HFFc6 (cell line): ENCODE results near the gene MESP2. TPM values are rescaled to one million over a fixed set of nuclear protein-coding genes. Genes with fewer than 3 reads are reported as not detected.

Experiments used
- DNase-seq: peaks from one replicate; pipeline ENCODE4 v3.0.0-alpha.2; 2018
- H3K27ac Mint-ChIP-seq: 2 replicates; pipeline ENCODE4 v1.8.0; 2020; ENCODE audit warnings: mild to moderate bottlenecking, mixed read lengths
- H3K27me3 Mint-ChIP-seq: 2 replicates; pipeline ENCODE4 v1.8.0; 2021; ENCODE audit warnings: mild to moderate bottlenecking, moderate library complexity, mixed read lengths; ENCODE audit not compliant: insufficient read depth
- H3K36me3 Mint-ChIP-seq: 2 replicates; pipeline ENCODE4 v1.8.0; 2021; ENCODE audit warnings: low read depth, mixed read lengths
- H3K4me1 Mint-ChIP-seq: 2 replicates; pipeline ENCODE4 v1.8.0; 2020; ENCODE audit warnings: low read depth, mixed read lengths
- H3K4me3 Mint-ChIP-seq: 2 replicates; pipeline ENCODE4 v1.8.0; 2020; ENCODE audit warnings: mild to moderate bottlenecking, moderate library complexity, mixed read lengths
- H3K9me3 Mint-ChIP-seq: 2 replicates; pipeline ENCODE4 v1.8.0; 2020; ENCODE audit warnings: mild to moderate bottlenecking, mixed read lengths
- CTCF ChIP-seq: fragments of 200-600 bp; sonication (generic); IDR thresholded peaks from 2 replicates; pipeline ENCODE4 v1.5.0; 2021; ENCODE audit warnings: antibody characterized with exemption, mild to moderate bottlenecking
- total RNA-seq, 6 experiments: library from RNA; stranded (reverse); fragmentation: NEBNext Ultra II Directional; extraction: Animal tissue kit (Norgen Biotek cat#: 25700); gene quantifications; 2 replicates in 1 of 6; 3 replicates in 5 of 6; pipeline ENCODE4 v1.2.3, GENCODE V29; 2021

The MESP2 gene
- total RNA-seq, 6 experiments from 2014 or later = 0.19 to 0.26 (median 0.21) TPM; not detected in 3

GRCh38 chr15:89790661-89791060, 14.5 kb downstream of the MESP2 start:
- Mint-ChIP-seq H3K27ac (no peak overlapping the region; the same call in 1 of the 2 replicates), H3K4me3 (no peak overlapping the region), H3K36me3 (peaks cover 54% of the 10 kb centered on the region), H3K9me3 (no peaks in the 10 kb centered on the region), H3K27me3 (peaks cover 2% of the 10 kb centered on the region), H3K4me1 (peaks cover 30% of the 10 kb centered on the region)
- TF ChIP-seq CTCF = no peak
- DNase-seq = no peak

GRCh38 chr15:89792106-89792805, 16.1 kb downstream of the MESP2 start:
- TF ChIP-seq CTCF = no peak
- H3K9me3 Mint-ChIP-seq = no peaks in the 10 kb centered on the region
- no peak overlapping the region for H3K27ac Mint-ChIP-seq
- H3K27me3 Mint-ChIP-seq = peaks cover 2% of the 10 kb centered on the region
- no peak overlapping the region for H3K4me3 Mint-ChIP-seq
- H3K4me1 Mint-ChIP-seq = peaks cover 22% of the 10 kb centered on the region
- no peak for DNase-seq
- H3K36me3 Mint-ChIP-seq = peaks cover 59% of the 10 kb centered on the region

GRCh38 chr15:89794627-89795241, 18.6 kb downstream of the MESP2 start:
- peak overlapping the region; percentile 25 for H3K27ac Mint-ChIP-seq
- no peak overlapping the region for H3K4me3 Mint-ChIP-seq
- H3K9me3 Mint-ChIP-seq = no peaks in the 10 kb centered on the region
- H3K36me3 Mint-ChIP-seq = peaks cover 65% of the 10 kb centered on the region
- peaks cover 2% of the 10 kb centered on the region for H3K27me3 Mint-ChIP-seq
- no peak for DNase-seq
- H3K4me1 Mint-ChIP-seq = peaks cover 15% of the 10 kb centered on the region
- TF ChIP-seq CTCF = no peak

GRCh38 chr15:89795996-89796395, 19.9 kb downstream of the MESP2 start:
- Mint-ChIP-seq H3K9me3 (no peaks in the 10 kb centered on the region), H3K27ac (peak overlapping the region; percentile 25; the same call in 1 of the 2 replicates), H3K36me3 (peaks cover 62% of the 10 kb centered on the region), H3K4me3 (no peak overlapping the region), H3K27me3 (peaks cover 1% of the 10 kb centered on the region), H3K4me1 (peaks cover 15% of the 10 kb centered on the region)
- DNase-seq = no peak
- no peak for TF ChIP-seq CTCF

GRCh38 chr15:89797678-89798201, 21.6 kb downstream of the MESP2 start:
- H3K27ac Mint-ChIP-seq = peak overlapping the region; percentile 34

More at GRCh38 chr15:89797678-89798201, 21.6 kb downstream of the MESP2 start:
- Mint-ChIP-seq H3K36me3 (peaks cover 59% of the 10 kb centered on the region), H3K9me3 (no peaks in the 10 kb centered on the region), H3K4me3 (no peak overlapping the region), H3K27me3 (peaks cover 1% of the 10 kb centered on the region), H3K4me1 (peaks cover 15% of the 10 kb centered on the region)
- DNase-seq = no peak
- no peak for TF ChIP-seq CTCF
